LHCN-M2 (cell line): ENCODE measurements around the gene WDR4. TPM values are rescaled to one million over a fixed set of nuclear protein-coding genes. Genes with fewer than 3 reads are reported as not detected.
"Not testable (repeated sequence)": the region's sequence is repeated elsewhere in the genome, so short reads cannot be mapped to it uniquely, and the experiment has no call there.

Experiments used
- DNase-seq: peaks from one replicate; pipeline ENCODE4 v3.0.0-alpha.2; 2012; ENCODE audit warnings: low read depth
- total RNA-seq: library from RNA; depleted of rRNA; stranded (reverse); fragments of >200 nt; gene quantifications from 2 replicates; pipeline ENCODE4 v1.2.3, GENCODE V29; 2014

WDR4 gene
- total RNA-seq, 1 experiment from 2014 or later: 16.9 TPM

- no peak for DNase-seq
Measured at GRCh38 chr21:42880352-42880751, 1.0 kb upstream of the WDR4 start.

GRCh38 chr21:42878678-42878992 lies 704 bp downstream of the WDR4 start:
- no peak for DNase-seq

GRCh38 chr21:42875811-42876210 lies 3.5 kb downstream of the WDR4 start:
- not testable (repeated sequence) for DNase-seq

GRCh38 chr21:42873096-42873495 lies 6.2 kb downstream of the WDR4 start:
- no peak for DNase-seq

GRCh38 chr21:42868196-42868595 lies 11.1 kb downstream of the WDR4 start:
- DNase-seq: no peak

GRCh38 chr21:42865776-42866160 lies 13.6 kb downstream of the WDR4 start:
- no peak for DNase-seq

- DNase-seq: no peak
Measured at GRCh38 chr21:42864815-42865775, 14.2 kb downstream of the WDR4 start.

GRCh38 chr21:42864286-42864685 lies 15.1 kb downstream of the WDR4 start:
- no peak for DNase-seq

GRCh38 chr21:42863504-42863870 lies 15.9 kb downstream of the WDR4 start:
- DNase-seq: no peak

GRCh38 chr21:42862774-42863503 lies 16.4 kb downstream of the WDR4 start:
- no peak for DNase-seq

GRCh38 chr21:42861848-42862400 lies 17.4 kb downstream of the WDR4 start:
- DNase-seq: no peak

GRCh38 chr21:42861311-42861847 lies 18.0 kb downstream of the WDR4 start:
- DNase-seq: no peak

GRCh38 chr21:42860345-42860744 lies 19.0 kb downstream of the WDR4 start:
- DNase-seq: no peak

GRCh38 chr21:42859891-42860230 lies 19.5 kb downstream of the WDR4 start:
- no peak for DNase-seq

GRCh38 chr21:42858957-42859890 lies 20.1 kb downstream of the WDR4 start:
- DNase-seq: no peak

- DNase-seq: peak; percentile 9
Measured at GRCh38 chr21:42858185-42858847, 21.0 kb downstream of the WDR4 start.

- no peak for DNase-seq
Measured at GRCh38 chr21:42857216-42857615, 22.1 kb downstream of the WDR4 start.

GRCh38 chr21:42855937-42856335 lies 23.4 kb downstream of the WDR4 start:
- no peak for DNase-seq

GRCh38 chr21:42855171-42855936 lies 24.0 kb downstream of the WDR4 start:
- no peak for DNase-seq
